IMR-90 (cell line): ENCODE data around the gene CCR9. TPM values are rescaled to one million over a fixed set of nuclear protein-coding genes. Genes with fewer than 3 reads are reported as not detected.

Source experiments
- ATAC-seq: fragments of 200-7000 bp; cut with Tn5 transposase; 2 replicates; pipeline ENCODE4 v1.9.1; 2020; ENCODE audit warnings: low read depth, mild to moderate bottlenecking, moderate library complexity
- BruUV-seq: library from RNA; stranded (reverse); fragments of 400-500 nt; replicated peaks from 2 replicates; lab custom pipeline; 2021; lab: Mats Ljungman, UMichigan
- CTCF ChIA-PET: fragments of 300-600 bp; formaldehyde crosslinking; extraction: SDS; loops from one replicate; lab custom pipeline; 2021; ENCODE audit warnings: antibody characterized with exemption; lab: Yijun Ruan, JAX
- POLR2A ChIA-PET: fragments of 300-600 bp; sonication (Branson Sonifier 250); formaldehyde crosslinking; loops from one replicate; lab custom pipeline; 2022; ENCODE audit warnings: antibody characterized with exemption; ENCODE audit not compliant: unreplicated experiment; lab: Charles Lee
- DNase-seq: peaks from one replicate; pipeline ENCODE4 v3.0.0; 2013
- H2AFZ ChIP-seq: replicated peaks from 2 replicates; pipeline ENCODE3; 2013; ENCODE audit warnings: low read length, mild to moderate bottlenecking; ENCODE audit not compliant: poor library complexity
- H2AK5ac ChIP-seq: 2 replicates; pipeline ENCODE4 v1.6.1; 2013; ENCODE audit warnings: low read depth, low read length, inconsistent platforms
- H2AK9ac ChIP-seq: replicated peaks from 2 replicates; pipeline ENCODE3; 2013; ENCODE audit warnings: mild to moderate bottlenecking, low read depth, low read length, moderate library complexity; ENCODE audit not compliant: poor library complexity
- H2BK120ac ChIP-seq: 2 replicates; pipeline ENCODE4 v1.6.1; 2013; ENCODE audit warnings: low read depth, low read length, inconsistent platforms
- H2BK15ac ChIP-seq: 3 replicates; pipeline ENCODE4 v1.6.1; 2013; ENCODE audit warnings: low read depth, low read length, inconsistent platforms
- H2BK20ac ChIP-seq: 2 replicates; pipeline ENCODE4 v1.6.1; 2013; ENCODE audit warnings: low read depth, mild to moderate bottlenecking, inconsistent platforms, low read length, moderate library complexity
- H2BK5ac ChIP-seq: 2 replicates; pipeline ENCODE4 v1.6.1; 2013; ENCODE audit warnings: mild to moderate bottlenecking, low read depth, low read length, inconsistent platforms; ENCODE audit not compliant: poor library complexity, severe bottlenecking
- H3K14ac ChIP-seq: replicated peaks from 2 replicates; pipeline ENCODE4 v1.6.1; 2013; ENCODE audit warnings: low read depth, low read length, inconsistent platforms
- H3K18ac ChIP-seq: 2 replicates; pipeline ENCODE4 v1.6.1; 2013; ENCODE audit warnings: low read depth, low read length, control low read depth
- H3K23ac ChIP-seq: 2 replicates; pipeline ENCODE4 v1.6.1; 2013; ENCODE audit warnings: low read depth, low read length, inconsistent platforms
- H3K27ac ChIP-seq: 2 replicates; pipeline ENCODE4 v1.5.1; 2013; ENCODE audit warnings: mild to moderate bottlenecking, control low read depth, low read length; ENCODE audit not compliant: insufficient read depth
- H3K27me3 ChIP-seq: 2 replicates; pipeline ENCODE4 v1.6.1; 2013; ENCODE audit warnings: low read length; ENCODE audit not compliant: control insufficient read depth, insufficient read depth
- H3K36me3 ChIP-seq: 2 replicates; pipeline ENCODE4 v1.6.1; 2013; ENCODE audit warnings: low read length, mixed read lengths; ENCODE audit not compliant: control insufficient read depth, insufficient read depth
- H3K4ac ChIP-seq: 2 replicates; pipeline ENCODE4 v1.6.1; 2013; ENCODE audit warnings: low read depth, low read length, inconsistent platforms
- H3K4me1 ChIP-seq: 2 replicates; pipeline ENCODE4 v1.6.1; 2013; ENCODE audit warnings: low read length, mixed read lengths; ENCODE audit not compliant: control insufficient read depth, insufficient read depth
- H3K4me2 ChIP-seq: 2 replicates; pipeline ENCODE4 v1.6.1; 2013; ENCODE audit warnings: low read depth, mild to moderate bottlenecking, control low read depth, low read length, moderate library complexity
- H3K4me3 ChIP-seq: 2 replicates; pipeline ENCODE4 v1.5.1; 2013; ENCODE audit warnings: low read depth, mild to moderate bottlenecking, control low read depth, low read length, moderate library complexity; ENCODE audit not compliant: insufficient read depth
- H3K56ac ChIP-seq: 2 replicates; pipeline ENCODE4 v1.6.1; 2013; ENCODE audit warnings: low read length, inconsistent platforms; ENCODE audit not compliant: insufficient read depth; ENCODE audit errors: extremely low read depth
- H3K79me1 ChIP-seq, 2 experiments: 2 replicates each; pipeline ENCODE4 v1.6.1; 2013; ENCODE audit warnings: low read length in 2 of 2, inconsistent platforms in 1 of 2, low read depth in 1 of 2
- H3K9ac ChIP-seq: 2 replicates; pipeline ENCODE4 v1.6.1; 2013; ENCODE audit warnings: low read depth, low read length, control low read depth
- H3K9me1 ChIP-seq: 2 replicates; pipeline ENCODE4 v1.6.1; 2013; ENCODE audit warnings: low read length, inconsistent platforms; ENCODE audit not compliant: insufficient read depth
- H3K9me3 ChIP-seq: 2 replicates; pipeline ENCODE4 v1.6.1; 2013; ENCODE audit warnings: low read length; ENCODE audit not compliant: control insufficient read depth, insufficient read depth
- H4K20me1 ChIP-seq: 2 replicates; pipeline ENCODE4 v1.6.1; 2013; ENCODE audit warnings: low read length, inconsistent platforms; ENCODE audit not compliant: insufficient read depth
- H4K5ac ChIP-seq: 2 replicates; pipeline ENCODE4 v1.6.1; 2013; ENCODE audit warnings: mild to moderate bottlenecking, low read depth, low read length, control low read depth
- H4K8ac ChIP-seq, 2 experiments: 2 replicates each; pipeline ENCODE4 v1.6.1; 2013; ENCODE audit warnings: low read depth in 2 of 2, low read length in 2 of 2, control low read depth in 1 of 2, inconsistent platforms in 1 of 2
- H4K91ac ChIP-seq: 2 replicates; pipeline ENCODE4 v1.6.1; 2013; ENCODE audit warnings: low read depth, low read length, inconsistent platforms; ENCODE audit not compliant: insufficient read depth
- MAFK ChIP-seq: IDR thresholded peaks from 2 replicates; pipeline ENCODE4 v1.6.1; 2012; ENCODE audit warnings: low read depth, low read length, improper control_type of control experiment
- RCOR1 ChIP-seq: IDR thresholded peaks from 2 replicates; pipeline ENCODE4 v1.6.1; 2012; ENCODE audit warnings: mild to moderate bottlenecking, low read length, improper control_type of control experiment; ENCODE audit not compliant: insufficient replicate concordance
- WGBS, 2 experiments: methylation state at CpG; one replicate each; pipeline versions ENCODE4 v1.1.5 to v1.1.7; 2013; ENCODE audit warnings: missing lambda C conversion rate in 2 of 2; ENCODE audit not compliant: insufficient read length in 1 of 2; ENCODE audit errors: extremely low coverage in 2 of 2; 5-methylcytosine and 5-hydroxymethylcytosine counted together
- dilution Hi-C: fragments of 300-500 bp; cut with HindIII; formaldehyde crosslinking; loops from one replicate; pipeline ENCODE4 v1.14.3; 2018; ENCODE audit warnings: low sequenced_read_pairs; ENCODE audit not compliant: unreplicated experiment
- in situ Hi-C: fragments of 300-500 bp; cut with MboI; formaldehyde crosslinking; loops from 3 replicates; pipeline ENCODE4 v1.14.3; 2019; ENCODE audit warnings: low sequenced_read_pairs, inconsistent platforms, mixed read lengths
- intact Hi-C: fragments of 100-400 bp; cut with micrococcal nuclease; formaldehyde crosslinking; loops from 2 replicates; pipeline ENCODE4 v1.10.0; 2022
- polyA plus RNA-seq, 3 experiments: library from polyadenylated mRNA; depleted of rRNA; stranded (reverse); fragments of >200 nt; gene quantifications; 2 replicates each; pipeline ENCODE4 v1.2.3, GENCODE V29; 2012; ENCODE audit warnings: low replicate concordance in 1 of 3
- total RNA-seq: library from RNA; depleted of rRNA; stranded (reverse); fragments of >200 nt; gene quantifications from 2 replicates; pipeline ENCODE4 v1.2.3, GENCODE V29; 2012

CCR9 gene
- total and polyA plus RNA-seq, 2 of the 4 experiments (the other 2 are of a cell fraction), result not detected

- Histone ChIP-seq H3K36me3 (peaks cover 39% of the 10 kb centered on the region), H3K4ac (peak overlapping the region; percentile 68), H2BK20ac (peak overlapping the region; percentile 8; the same call in 1 of the 2 replicates), H3K4me2 (no peak overlapping the region), H3K9me3 (no peaks in the 10 kb centered on the region), H4K5ac (no peak overlapping the region), H3K27ac (no peak overlapping the region), H2BK5ac (no peak overlapping the region), H4K20me1 (peaks cover 4% of the 10 kb centered on the region; the same call in 1 of the 2 replicates), H3K9me1 (peaks cover 17% of the 10 kb centered on the region), H2BK15ac (no peak overlapping the region), H3K23ac (0 out of 2 replicates have a peak overlapping the region, but pooled peaks have one; percentile 18), H3K9ac (no peak overlapping the region; the same call in 1 of the 2 replicates), H2AFZ (peak overlapping the region; percentile 13), H3K14ac (peak overlapping the region; percentile 43; the same call in 1 of the 2 replicates), H2AK9ac (no peak overlapping the region), H3K4me3 (no peak overlapping the region), H3K18ac (no peak overlapping the region), H3K79me1 (no peaks in the 10 kb centered on the region; a peak in 1 of 4 replicates), H4K91ac (no peak overlapping the region), H2AK5ac (peak overlapping the region; percentile 81; the same call in 1 of the 2 replicates), H2BK120ac (peak overlapping the region; percentile 52; the same call in 1 of the 2 replicates), H3K4me1 (peaks cover 12% of the 10 kb centered on the region), H3K56ac (no peak overlapping the region), H4K8ac (peak overlapping the region in 1 of 2 experiments; percentile 59; a peak in 1 of 4 replicates), H3K27me3 (no peaks in the 10 kb centered on the region)
- in situ Hi-C loops (loop anchor here (5.0 to 10.0 kb wide), 2 partner anchors 416 to 893 kb away; no protein-coding TSS in a partner anchor), dilution Hi-C loops (no loop called here), intact Hi-C loops (no loop called here)
- ATAC-seq (peak; percentile 38), DNase-seq (peak; percentile 65)
- ChIA-PET POLR2A (no interaction called here), CTCF (interaction anchor here (1.5 to 1.8 kb wide), 2 partner anchors 152 to 177 kb away, joined by 4 to 9 read pairs; no protein-coding TSS in a partner anchor)
- TF ChIP-seq RCOR1 (no peak), MAFK (peak; percentile 17; the same call in 1 of the 2 replicates)
- no TSS peak for BruUV-seq
- WGBS, 2 experiments, result no CpG with 5 or more reads among the region's 2 CpGs
Observed at GRCh38 chr3:45927881-45928280, 41.5 kb downstream of the CCR9 start.
